ENCODE results near the gene ARL4C.
A peak's percentile ranks its signal among the peaks of the same experiment; 100 is the strongest.

ARL4C gene

GRCh38 chr2:234494361-234495250, 2.3 kb downstream of the ARL4C start:
- peak; percentile 73 for DNase-seq (ENCODE audit: low read depth, low spot score)
- peak overlapping the region; percentile 81 for H3K4me3 ChIP-seq (ENCODE audit: low read depth, low read length)
- in situ Hi-C loops (cut with HindIII; ENCODE audit: low sequenced_read_pairs) = no loop called here
- no peak for TF ChIP-seq CTCF (IDR thresholded peaks at IDR 0.05; ENCODE audit: low read depth, low read length)

- no peak for DNase-seq (ENCODE audit: low read depth, low spot score)
- peak overlapping the region; percentile 81 for H3K4me3 ChIP-seq (ENCODE audit: low read depth, low read length)
- in situ Hi-C loops (cut with HindIII; ENCODE audit: low sequenced_read_pairs) = no loop called here
- TF ChIP-seq CTCF (IDR thresholded peaks at IDR 0.05; ENCODE audit: low read depth, low read length) = no peak
Measured at GRCh38 chr2:234493796-234494195, 3.1 kb downstream of the ARL4C start.

- TF ChIP-seq CTCF (IDR thresholded peaks at IDR 0.05; ENCODE audit: low read depth, low read length) = no peak
- peak overlapping the region; percentile 81 for H3K4me3 ChIP-seq (ENCODE audit: low read depth, low read length)
- DNase-seq (ENCODE audit: low read depth, low spot score) = no peak
- in situ Hi-C loops (cut with HindIII; ENCODE audit: low sequenced_read_pairs) = no loop called here
Measured at GRCh38 chr2:234492717-234493485, 4.0 kb downstream of the ARL4C start.

- H3K4me3 ChIP-seq (ENCODE audit: low read depth, low read length) = peak overlapping the region; percentile 81
- in situ Hi-C loops (cut with HindIII; ENCODE audit: low sequenced_read_pairs) = no loop called here
Measured at GRCh38 chr2:234491897-234492296, 5.0 kb downstream of the ARL4C start.

GRCh38 chr2:234491281-234491680, 5.6 kb downstream of the ARL4C start:
- no peak overlapping the region for H3K4me3 ChIP-seq (ENCODE audit: low read depth, low read length)
- in situ Hi-C loops (cut with HindIII; ENCODE audit: low sequenced_read_pairs) = no loop called here
- no peak for DNase-seq (ENCODE audit: low read depth, low spot score)
- TF ChIP-seq CTCF (IDR thresholded peaks at IDR 0.05; ENCODE audit: low read depth, low read length) = no peak

More at GRCh38 chr2:234491897-234492296, 5.0 kb downstream of the ARL4C start:
- TF ChIP-seq CTCF (IDR thresholded peaks at IDR 0.05; ENCODE audit: low read depth, low read length) = no peak
- DNase-seq (ENCODE audit: low read depth, low spot score) = no peak

GRCh38 chr2:234490271-234491091, 6.4 kb downstream of the ARL4C start:
- TF ChIP-seq CTCF (IDR thresholded peaks at IDR 0.05; ENCODE audit: low read depth, low read length) = no peak
- in situ Hi-C loops (cut with HindIII; ENCODE audit: low sequenced_read_pairs) = no loop called here
- H3K4me3 ChIP-seq (ENCODE audit: low read depth, low read length) = no peak overlapping the region
- no peak for DNase-seq (ENCODE audit: low read depth, low spot score)
